ENCODE data around the gene MXRA8.

MXRA8 gene

DNA sequence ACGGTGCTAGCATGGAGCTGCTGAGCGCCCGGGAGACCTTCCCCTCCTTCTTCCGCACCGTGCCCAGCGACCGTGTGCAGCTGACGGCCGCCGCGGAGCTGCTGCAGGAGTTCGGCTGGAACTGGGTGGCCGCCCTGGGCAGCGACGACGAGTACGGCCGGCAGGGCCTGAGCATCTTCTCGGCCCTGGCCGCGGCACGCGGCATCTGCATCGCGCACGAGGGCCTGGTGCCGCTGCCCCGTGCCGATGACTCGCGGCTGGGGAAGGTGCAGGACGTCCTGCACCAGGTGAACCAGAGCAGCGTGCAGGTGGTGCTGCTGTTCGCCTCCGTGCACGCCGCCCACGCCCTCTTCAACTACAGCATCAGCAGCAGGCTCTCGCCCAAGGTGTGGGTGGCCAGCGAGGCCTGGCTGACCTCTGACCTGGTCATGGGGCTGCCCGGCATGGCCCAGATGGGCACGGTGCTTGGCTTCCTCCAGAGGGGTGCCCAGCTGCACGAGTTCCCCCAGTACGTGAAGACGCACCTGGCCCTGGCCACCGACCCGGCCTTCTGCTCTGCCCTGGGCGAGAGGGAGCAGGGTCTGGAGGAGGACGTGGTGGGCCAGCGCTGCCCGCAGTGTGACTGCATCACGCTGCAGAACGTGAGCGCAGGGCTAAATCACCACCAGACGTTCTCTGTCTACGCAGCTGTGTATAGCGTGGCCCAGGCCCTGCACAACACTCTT is 26.2 kb downstream of the MXRA8 start:
- no peak for DNase-seq (ENCODE audit: low spot score)
- in situ Hi-C loops (cut with MboI; ENCODE audit: low sequenced_read_pairs, unreplicated experiment) = no loop called here
- TF ChIP-seq, protein P1, sequence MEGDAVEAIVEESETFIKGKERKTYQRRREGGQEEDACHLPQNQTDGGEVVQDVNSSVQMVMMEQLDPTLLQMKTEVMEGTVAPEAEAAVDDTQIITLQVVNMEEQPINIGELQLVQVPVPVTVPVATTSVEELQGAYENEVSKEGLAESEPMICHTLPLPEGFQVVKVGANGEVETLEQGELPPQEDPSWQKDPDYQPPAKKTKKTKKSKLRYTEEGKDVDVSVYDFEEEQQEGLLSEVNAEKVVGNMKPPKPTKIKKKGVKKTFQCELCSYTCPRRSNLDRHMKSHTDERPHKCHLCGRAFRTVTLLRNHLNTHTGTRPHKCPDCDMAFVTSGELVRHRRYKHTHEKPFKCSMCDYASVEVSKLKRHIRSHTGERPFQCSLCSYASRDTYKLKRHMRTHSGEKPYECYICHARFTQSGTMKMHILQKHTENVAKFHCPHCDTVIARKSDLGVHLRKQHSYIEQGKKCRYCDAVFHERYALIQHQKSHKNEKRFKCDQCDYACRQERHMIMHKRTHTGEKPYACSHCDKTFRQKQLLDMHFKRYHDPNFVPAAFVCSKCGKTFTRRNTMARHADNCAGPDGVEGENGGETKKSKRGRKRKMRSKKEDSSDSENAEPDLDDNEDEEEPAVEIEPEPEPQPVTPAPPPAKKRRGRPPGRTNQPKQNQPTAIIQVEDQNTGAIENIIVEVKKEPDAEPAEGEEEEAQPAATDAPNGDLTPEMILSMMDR (IDR thresholded peaks at IDR 0.05; ENCODE audit: borderline replicate concordance, control extremely low read depth, extremely low read depth, insufficient read depth, missing control alignments) = no peak

DNA sequence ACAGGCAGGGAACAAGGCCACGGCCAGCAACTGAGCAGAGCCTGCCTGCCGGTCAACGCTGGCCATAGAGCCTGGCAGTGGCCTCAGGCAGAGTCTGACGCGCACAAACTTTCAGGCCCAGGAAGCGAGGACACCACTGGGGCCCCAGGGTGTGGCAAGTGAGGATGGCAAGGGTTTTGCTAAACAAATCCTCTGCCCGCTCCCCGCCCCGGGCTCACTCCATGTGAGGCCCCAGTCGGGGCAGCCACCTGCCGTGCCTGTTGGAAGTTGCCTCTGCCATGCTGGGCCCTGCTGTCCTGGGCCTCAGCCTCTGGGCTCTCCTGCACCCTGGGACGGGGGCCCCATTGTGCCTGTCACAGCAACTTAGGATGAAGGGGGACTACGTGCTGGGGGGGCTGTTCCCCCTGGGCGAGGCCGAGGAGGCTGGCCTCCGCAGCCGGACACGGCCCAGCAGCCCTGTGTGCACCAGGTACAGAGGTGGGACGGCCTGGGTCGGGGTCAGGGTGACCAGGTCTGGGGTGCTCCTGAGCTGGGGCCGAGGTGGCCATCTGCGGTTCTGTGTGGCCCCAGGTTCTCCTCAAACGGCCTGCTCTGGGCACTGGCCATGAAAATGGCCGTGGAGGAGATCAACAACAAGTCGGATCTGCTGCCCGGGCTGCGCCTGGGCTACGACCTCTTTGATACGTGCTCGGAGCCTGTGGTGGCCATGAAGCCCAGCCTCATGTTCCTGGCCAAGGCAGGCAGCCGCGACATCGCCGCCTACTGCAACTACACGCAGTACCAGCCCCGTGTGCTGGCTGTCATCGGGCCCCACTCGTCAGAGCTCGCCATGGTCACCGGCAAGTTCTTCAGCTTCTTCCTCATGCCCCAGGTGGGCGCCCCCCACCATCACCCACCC is 27.0 kb downstream of the MXRA8 start, which contains the start of gene TAS1R3:
Gene TAS1R3 (plus strand): TSS at position 213 of the 898 bp plus-strand sequence. CDS start 66 bp downstream, at position 279.
- DNase-seq (ENCODE audit: low spot score) = no peak
- TF ChIP-seq, protein P1 (IDR thresholded peaks at IDR 0.05; ENCODE audit: borderline replicate concordance, control extremely low read depth, extremely low read depth, insufficient read depth, missing control alignments) = no peak
- in situ Hi-C loops (cut with MboI; ENCODE audit: low sequenced_read_pairs, unreplicated experiment) = no loop called here

DNA sequence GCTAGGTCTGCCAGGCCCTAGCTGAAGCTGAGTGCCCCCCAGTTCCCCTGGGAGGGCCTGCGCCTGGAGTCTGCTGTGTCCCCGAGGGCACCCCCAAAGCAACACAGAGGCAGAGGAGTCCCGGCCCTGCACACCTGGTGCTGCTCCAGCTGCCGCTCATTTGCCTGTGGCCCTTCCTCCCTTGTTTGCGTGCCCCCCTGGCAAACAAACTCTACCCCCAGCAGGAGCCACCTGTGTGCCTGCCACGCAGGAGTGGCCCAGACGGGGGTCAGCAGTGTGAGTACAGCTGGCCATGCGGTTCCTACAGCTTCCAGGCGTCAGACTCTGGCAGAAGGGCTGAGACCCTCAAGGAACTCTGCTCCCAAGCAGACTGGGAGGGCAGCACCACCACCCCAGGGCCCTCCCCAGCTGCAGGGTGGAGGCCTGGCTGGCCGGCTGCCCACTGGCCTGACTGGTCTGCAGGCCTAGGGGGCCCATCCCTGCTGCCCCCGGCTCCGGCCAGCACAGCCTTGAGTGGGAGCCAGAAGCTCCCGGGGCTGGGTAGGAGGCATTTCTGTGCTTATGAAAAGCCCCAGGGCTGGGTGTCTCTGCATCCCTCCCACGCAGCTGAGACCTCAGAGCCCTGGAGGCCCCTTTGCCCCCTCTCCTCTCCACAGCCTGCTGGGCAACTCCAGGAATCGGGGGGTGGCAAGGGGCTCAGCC is 27.8 kb downstream of the MXRA8 start:
- TF ChIP-seq, protein P1 (IDR thresholded peaks at IDR 0.05; ENCODE audit: borderline replicate concordance, control extremely low read depth, extremely low read depth, insufficient read depth, missing control alignments) = no peak
- DNase-seq (ENCODE audit: low spot score) = no peak
- in situ Hi-C loops (cut with MboI; ENCODE audit: low sequenced_read_pairs, unreplicated experiment) = no loop called here

DNA sequence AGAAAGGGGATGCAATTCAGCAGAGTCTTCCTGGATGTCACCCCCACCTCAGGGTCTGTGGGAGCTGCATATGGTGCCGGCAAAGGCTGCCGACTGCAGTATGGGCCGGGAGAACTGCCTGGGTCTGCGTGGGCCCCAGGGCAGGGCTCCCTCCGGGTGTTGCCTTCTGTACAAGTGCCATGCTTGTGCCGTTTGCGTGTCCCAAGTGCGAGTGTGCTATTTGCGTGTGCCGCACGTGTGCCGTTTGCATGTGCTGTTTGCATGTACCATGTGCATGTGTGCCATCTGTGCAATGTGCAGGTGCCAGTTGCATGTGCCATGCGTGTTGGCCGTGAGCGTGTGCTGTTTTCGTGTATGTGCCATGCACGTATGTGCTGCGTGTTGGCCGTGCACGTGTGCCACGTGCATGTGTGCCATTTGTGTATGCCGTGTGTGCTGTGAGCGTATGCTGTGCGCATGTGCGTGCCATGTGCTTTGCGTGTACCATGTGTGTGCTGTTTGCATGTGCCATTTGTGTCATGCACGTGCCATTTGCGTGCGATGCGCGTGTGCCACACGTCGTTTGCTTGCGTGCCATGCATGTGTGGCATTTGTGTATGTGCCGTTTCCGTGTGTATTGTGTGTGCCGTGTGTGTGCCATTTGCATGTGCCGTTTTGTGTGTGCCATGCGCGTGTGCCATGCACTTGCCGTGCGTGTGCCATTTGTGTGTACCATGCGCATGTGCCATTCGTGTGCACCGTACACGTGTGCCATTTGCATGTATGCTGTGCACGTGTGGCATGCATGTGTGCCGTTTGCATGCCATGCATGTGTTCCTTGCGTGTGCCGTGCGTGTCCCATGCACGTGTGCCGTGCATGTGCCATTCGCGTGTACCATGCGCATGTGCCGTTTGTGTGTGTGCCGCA is 28.8 kb downstream of the MXRA8 start:
- TF ChIP-seq, protein P1 (IDR thresholded peaks at IDR 0.05; ENCODE audit: borderline replicate concordance, control extremely low read depth, extremely low read depth, insufficient read depth, missing control alignments) = no peak
- DNase-seq (ENCODE audit: low spot score) = no peak
- in situ Hi-C loops (cut with MboI; ENCODE audit: low sequenced_read_pairs, unreplicated experiment) = no loop called here

DNA sequence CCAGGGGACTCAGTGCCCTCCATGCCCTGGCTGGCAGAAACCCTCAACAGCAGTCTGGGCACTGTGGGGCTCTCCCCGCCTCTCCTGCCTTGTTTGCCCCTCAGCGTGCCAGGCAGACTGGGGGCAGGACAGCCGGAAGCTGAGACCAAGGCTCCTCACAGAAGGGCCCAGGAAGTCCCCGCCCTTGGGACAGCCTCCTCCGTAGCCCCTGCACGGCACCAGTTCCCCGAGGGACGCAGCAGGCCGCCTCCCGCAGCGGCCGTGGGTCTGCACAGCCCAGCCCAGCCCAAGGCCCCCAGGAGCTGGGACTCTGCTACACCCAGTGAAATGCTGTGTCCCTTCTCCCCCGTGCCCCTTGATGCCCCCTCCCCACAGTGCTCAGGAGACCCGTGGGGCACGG is 30.1 kb downstream of the MXRA8 start:
- in situ Hi-C loops (cut with MboI; ENCODE audit: low sequenced_read_pairs, unreplicated experiment) = no loop called here
- TF ChIP-seq, protein P1 (IDR thresholded peaks at IDR 0.05; ENCODE audit: borderline replicate concordance, control extremely low read depth, extremely low read depth, insufficient read depth, missing control alignments) = no peak
- DNase-seq (ENCODE audit: low spot score) = no peak
